GM19239 (cell line): Measurements from ENCODE around the gene CRACDL.

Experiments
- DNase-seq: peaks from one replicate; pipeline ENCODE4 v3.0.0; 2011; ENCODE audit warnings: low spot score; ENCODE audit not compliant: insufficient read length
- FAIRE-seq: peaks from 2 replicates; lab custom pipeline; 2011; peaks lifted over from hg19 to GRCh38; lab: Jason Lieb, UNC

CRACDL gene

GRCh38 chr2:98928242-98928641, 7.8 kb downstream of the CRACDL start:
- DNase-seq, result no peak
- FAIRE-seq, result no peak

- DNase-seq (no peak), FAIRE-seq (no peak)
Observed at GRCh38 chr2:98927027-98927426, 9.0 kb downstream of the CRACDL start.

GRCh38 chr2:98926601-98927000, 9.4 kb downstream of the CRACDL start:
- FAIRE-seq (no peak), DNase-seq (no peak)

- no peak for FAIRE-seq
- DNase-seq, result no peak
Observed at GRCh38 chr2:98924910-98925309, 11.1 kb downstream of the CRACDL start.

GRCh38 chr2:98924038-98924830, 11.8 kb downstream of the CRACDL start:
- FAIRE-seq, result no peak
- DNase-seq, result no peak

GRCh38 chr2:98923244-98923940, 12.6 kb downstream of the CRACDL start:
- FAIRE-seq, result no peak
- DNase-seq, result no peak

- DNase-seq (no peak), FAIRE-seq (no peak)
Observed at GRCh38 chr2:98921062-98921461, 15.0 kb downstream of the CRACDL start.

- FAIRE-seq (no peak), DNase-seq (no peak)
Observed at GRCh38 chr2:98917031-98917471, 19.0 kb downstream of the CRACDL start.

- FAIRE-seq, result no peak
- DNase-seq, result no peak
Observed at GRCh38 chr2:98915751-98916358, 20.2 kb downstream of the CRACDL start.

GRCh38 chr2:98914713-98915580, 21.1 kb downstream of the CRACDL start:
- DNase-seq (no peak), FAIRE-seq (no peak)

- DNase-seq (no peak), FAIRE-seq (no peak)
Observed at GRCh38 chr2:98913916-98914712, 21.9 kb downstream of the CRACDL start.

- DNase-seq (no peak), FAIRE-seq (no peak)
Observed at GRCh38 chr2:98912957-98913915, 22.8 kb downstream of the CRACDL start.

GRCh38 chr2:98912221-98912851, 23.7 kb downstream of the CRACDL start:
- DNase-seq (no peak), FAIRE-seq (no peak)

GRCh38 chr2:98911376-98912154, 24.5 kb downstream of the CRACDL start:
- no peak for FAIRE-seq
- DNase-seq, result no peak

- FAIRE-seq (no peak), DNase-seq (no peak)
Observed at GRCh38 chr2:98911126-98911375, 25.0 kb downstream of the CRACDL start.

- no peak for DNase-seq
- FAIRE-seq, result no peak
Observed at GRCh38 chr2:98910349-98911125, 25.5 kb downstream of the CRACDL start.
